LNCAP (cell line): ENCODE data around the gene PPP1R3D.

Experiments
- CTCF ChIP-seq: fragments of 450-650 bp; IDR thresholded peaks from 2 replicates; pipeline ENCODE4 v1.5.1; 2017; ENCODE audit warnings: mild to moderate bottlenecking

Gene PPP1R3D

GRCh38 chr20:59911041-59911440, 29.1 kb downstream of the PPP1R3D start:
- TF ChIP-seq CTCF, result no peak

GRCh38 chr20:59908855-59909254, 31.2 kb downstream of the PPP1R3D start:
- no peak for TF ChIP-seq CTCF

- TF ChIP-seq CTCF, result no peak
Measured at GRCh38 chr20:59903621-59904020, 36.5 kb downstream of the PPP1R3D start.

- TF ChIP-seq CTCF, result no peak
Measured at GRCh38 chr20:59902470-59902869, 37.6 kb downstream of the PPP1R3D start.

GRCh38 chr20:59895908-59896307, 44.2 kb downstream of the PPP1R3D start:
- TF ChIP-seq CTCF, result no peak

GRCh38 chr20:59891581-59891980, 48.5 kb downstream of the PPP1R3D start:
- TF ChIP-seq CTCF, result no peak

GRCh38 chr20:59888050-59888449, 52.1 kb downstream of the PPP1R3D start:
- no peak for TF ChIP-seq CTCF
